Measurements from ENCODE around the gene SRRD.
A peak's percentile ranks its signal among the peaks of the same experiment; 100 is the strongest.

The SRRD gene

GRCh38 chr22:26484360-26484706 is 656 bp downstream of the SRRD start:
- no peak for DNase-seq

DNA sequence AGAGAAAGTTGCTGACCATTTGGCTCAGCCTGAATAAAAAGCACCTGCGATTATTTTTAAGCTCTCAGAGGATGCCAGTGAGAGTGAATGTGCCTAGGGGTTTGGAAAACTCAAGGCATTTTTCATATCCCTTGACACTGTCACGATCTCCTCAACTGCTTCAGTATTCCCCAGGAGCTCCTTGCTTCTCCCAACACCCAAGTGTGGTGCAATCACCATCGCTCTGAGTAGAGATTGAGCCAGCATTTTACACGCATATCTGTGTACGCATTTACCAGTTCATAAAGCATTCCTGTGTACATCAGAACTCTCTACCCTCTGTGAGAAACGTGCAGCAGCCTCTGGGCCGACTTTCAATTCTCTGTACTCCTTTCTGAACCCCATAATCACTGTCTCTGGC is 1.3 kb downstream of the SRRD start:
- no peak for DNase-seq

GRCh38 chr22:26485806-26486390 is 2.2 kb downstream of the SRRD start:
- no peak for DNase-seq

DNA sequence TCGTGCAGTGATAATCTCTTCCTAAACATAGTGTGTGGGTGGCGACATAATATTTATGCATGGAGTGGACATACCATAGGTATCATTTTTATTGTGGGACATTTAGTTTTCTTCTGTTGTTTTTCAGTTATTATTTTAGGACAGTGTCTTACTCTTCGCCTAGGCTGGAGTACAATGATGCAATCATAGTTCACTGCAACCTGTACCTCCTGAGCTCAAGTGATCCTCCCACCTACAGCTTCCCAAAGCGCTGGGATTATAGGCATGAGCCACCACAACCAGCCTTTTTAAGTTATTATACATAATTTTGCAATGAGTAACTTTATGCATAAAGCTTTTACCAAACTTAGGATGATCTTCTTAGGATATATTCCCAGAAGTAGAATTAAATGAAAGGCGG is 2.7 kb downstream of the SRRD start:
- no peak for DNase-seq

- no peak for DNase-seq
These were observed 4.3 kb downstream of the SRRD start for GRCh38 chr22:26487996-26488395.

DNA sequence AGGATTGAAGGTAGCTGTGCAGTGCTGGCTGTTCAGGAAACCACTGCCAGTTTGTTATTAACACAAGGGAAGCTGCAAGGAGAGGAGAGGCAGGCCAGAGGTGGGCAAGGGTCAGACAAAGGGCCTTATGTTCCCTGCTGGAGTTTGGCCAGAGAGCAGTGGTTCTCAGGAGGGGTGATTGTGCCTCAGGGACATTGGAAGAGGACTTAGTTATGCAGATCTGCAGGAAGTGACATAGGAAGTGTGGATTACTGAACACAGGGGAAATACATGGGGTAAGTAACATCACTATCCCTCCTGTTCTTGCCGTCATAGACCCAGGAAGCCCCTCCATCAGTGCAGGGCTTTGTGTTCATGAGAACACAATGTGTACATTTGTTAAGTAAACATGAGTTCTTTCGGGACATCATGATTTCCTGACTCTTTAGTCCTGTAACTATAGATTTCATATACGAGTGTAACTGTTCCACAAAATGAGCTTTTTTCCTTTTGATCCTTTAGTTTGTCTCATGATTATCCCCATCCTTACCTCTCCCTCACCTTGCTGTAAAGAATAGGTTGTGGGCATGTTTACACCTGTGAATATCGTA is 5.9 kb downstream of the SRRD start:
- DNase-seq: no peak

- no peak for DNase-seq
These were observed 8.5 kb downstream of the SRRD start for GRCh38 chr22:26492220-26492619.

- DNase-seq: no peak
These were observed 10.8 kb downstream of the SRRD start for GRCh38 chr22:26494506-26494905.

- no peak for DNase-seq
These were observed 12.8 kb downstream of the SRRD start for GRCh38 chr22:26496456-26496855.

DNA sequence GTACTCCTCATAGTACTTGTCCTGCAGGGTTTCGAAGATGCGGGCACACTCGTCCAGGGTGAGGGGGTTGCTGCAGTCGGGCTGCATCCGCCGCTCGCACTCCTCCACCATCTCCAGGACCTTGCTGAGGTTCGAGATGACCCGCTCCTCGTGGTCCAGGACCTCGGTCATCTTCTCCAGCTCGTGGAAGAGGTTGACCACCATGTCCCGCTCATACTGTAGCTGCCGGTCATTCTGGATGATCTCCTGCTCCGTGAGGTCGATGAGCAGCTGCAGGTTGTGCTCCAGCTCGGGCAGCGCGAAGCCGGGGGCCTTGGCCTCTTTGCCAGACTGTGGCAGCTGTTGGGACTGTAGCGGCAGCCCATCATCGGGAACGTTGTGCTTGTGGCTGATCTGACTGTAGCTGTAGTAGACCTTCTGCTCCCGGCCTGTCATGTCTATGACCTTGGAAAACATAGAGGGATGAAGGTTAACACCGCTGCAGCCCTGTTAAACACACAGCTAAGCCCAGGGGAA is 15.6 kb downstream of the SRRD start:
- DNase-seq: no peak

- no peak for DNase-seq
These were observed 18.3 kb downstream of the SRRD start for GRCh38 chr22:26501996-26502395.

DNA sequence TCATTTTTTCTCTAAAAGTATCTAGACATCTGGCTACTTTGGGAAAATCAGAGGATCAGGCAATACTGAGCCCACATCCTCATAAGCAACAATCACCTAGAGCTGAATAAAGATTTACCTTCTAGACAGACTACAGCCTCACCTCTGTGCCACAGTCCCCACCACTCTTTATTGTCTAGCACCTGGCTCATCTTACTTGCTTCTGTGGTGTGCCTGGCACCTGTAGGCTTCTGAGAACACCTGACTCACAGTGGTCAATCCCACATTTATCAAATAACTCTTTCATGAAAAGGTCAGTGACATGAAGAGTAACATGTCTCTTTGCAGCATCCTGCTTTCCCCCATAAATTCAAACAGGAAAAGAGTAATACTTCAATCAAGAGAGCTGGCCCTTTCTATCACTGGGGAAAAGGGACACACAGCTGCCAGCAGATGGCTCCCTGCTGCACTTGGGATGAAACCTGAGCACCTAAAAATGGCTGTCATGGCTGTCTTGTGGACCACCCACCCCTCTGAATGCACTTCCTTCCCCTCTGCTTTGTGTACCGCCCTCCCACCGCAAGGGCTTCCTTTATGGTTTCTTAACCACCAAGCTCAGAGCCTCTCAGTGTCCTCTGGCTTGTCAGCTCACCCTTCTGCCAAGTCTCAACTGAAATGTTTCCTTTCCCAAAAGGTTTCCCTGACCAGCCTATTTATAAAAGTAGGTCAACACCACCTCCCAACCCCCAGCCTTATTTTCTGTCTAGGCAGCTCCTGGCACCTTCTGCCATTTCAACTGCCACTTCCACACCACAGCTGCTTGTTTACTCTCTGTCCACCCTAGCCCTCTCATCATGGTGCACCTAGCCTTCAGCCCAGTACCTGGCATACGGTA is 19.2 kb downstream of the SRRD start:
- DNase-seq: peak; percentile 51

DNA sequence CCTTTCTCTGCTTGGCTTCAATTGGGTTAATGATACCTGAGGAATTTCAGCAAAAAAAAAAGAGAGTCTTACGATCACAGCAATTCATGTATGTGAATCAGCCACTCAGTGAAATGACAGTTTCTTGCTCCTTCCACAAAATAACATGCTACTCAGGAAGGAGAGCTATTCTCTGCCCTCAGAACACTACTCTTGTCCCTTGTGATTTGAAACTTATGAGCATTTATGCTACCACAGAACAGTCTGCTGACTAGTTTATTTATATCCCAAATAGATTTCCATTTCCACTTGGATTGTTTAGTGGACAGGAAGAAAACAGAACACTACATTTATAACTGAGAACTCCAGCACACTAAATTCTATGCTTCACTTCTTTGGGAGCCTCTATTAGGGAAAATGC is 20.1 kb downstream of the SRRD start:
- no peak for DNase-seq

GRCh38 chr22:26508148-26508547 is 24.5 kb downstream of the SRRD start:
- no peak for DNase-seq

DNA sequence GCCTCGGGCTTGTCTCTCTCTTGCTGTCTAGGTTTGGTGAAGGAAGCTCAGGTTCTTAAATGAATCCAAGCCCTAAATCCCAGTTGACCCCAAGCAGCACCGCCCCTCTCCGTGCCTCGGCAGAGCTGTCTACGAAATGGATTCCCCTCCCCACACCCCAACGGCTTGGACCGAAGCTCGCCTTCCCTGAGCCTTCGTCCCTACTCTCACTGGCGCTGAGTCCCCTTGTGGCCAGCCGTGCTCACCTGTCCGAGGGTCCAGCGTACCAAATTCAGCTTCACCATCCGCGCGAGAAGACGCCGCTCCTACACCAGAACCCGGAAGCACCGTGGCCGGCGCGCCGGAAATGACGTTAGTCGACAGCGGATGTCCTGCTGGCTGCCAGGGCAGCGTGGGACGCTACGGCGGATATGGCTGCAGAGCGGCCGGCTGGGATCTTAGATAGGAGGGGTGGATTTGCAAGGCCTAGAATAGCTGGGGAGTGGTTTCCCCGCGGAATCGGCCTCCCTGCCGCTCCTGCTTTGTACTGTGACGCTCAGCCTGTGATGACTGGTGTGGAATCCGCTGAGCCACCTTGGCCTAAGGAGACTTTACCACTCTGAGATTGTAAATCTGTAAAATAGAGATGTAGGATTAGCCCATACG is 28.6 kb downstream of the SRRD start, which contains the start of gene TFIP11:
Gene TFIP11, minus strand, starts transcription at position 325 of the 645 bp plus-strand sequence. CDS start 2,201 bp downstream, outside the sequence.
- peak; percentile 81 for DNase-seq

GRCh38 chr22:26513838-26514237 is 30.2 kb downstream of the SRRD start:
- no peak for DNase-seq

DNA sequence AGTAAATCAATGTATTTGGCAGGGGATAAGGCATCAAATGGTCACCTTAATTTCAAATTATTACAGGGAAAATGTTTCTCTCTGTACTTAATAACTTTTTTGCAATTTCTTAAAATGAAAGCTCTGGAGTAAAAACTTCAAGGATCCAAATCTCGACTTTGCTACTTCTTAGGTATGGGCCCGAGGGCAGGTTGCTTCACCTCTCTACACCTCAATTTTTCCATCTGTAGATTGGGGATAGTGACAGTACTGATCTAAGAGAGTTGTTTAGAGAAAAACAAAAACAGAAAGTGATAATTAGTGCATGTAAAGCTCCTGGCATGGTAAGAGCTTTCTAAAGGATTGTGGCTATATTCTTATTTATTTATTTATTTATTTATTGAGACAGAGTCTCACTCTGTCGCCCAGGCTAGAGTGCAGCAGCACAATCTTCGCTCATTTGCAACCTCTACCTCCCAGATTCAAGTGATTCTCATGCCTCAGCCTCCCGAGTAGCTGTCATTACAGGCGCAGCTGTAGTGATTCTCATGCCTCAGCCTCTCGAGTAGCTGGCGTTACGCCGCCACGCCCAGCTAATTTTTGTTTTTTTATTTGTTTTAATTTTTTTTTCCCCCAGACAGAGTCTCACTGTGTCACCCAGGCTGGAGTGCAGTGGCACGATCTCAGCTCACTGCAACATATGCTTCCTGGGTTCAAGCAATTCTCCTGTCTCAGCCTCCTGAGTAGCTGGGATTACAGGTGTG is 30.9 kb downstream of the SRRD start:
- no peak for DNase-seq

GRCh38 chr22:26515931-26516330 is 32.3 kb downstream of the SRRD start:
- DNase-seq: no peak

- no peak for DNase-seq
These were observed 32.8 kb downstream of the SRRD start for GRCh38 chr22:26516503-26516902.

GRCh38 chr22:26517429-26517828 is 33.8 kb downstream of the SRRD start:
- DNase-seq: no peak

GRCh38 chr22:26522012-26522411 is 38.3 kb downstream of the SRRD start:
- DNase-seq: no peak

- DNase-seq: no peak
These were observed 38.9 kb downstream of the SRRD start for GRCh38 chr22:26522592-26522991.

DNA sequence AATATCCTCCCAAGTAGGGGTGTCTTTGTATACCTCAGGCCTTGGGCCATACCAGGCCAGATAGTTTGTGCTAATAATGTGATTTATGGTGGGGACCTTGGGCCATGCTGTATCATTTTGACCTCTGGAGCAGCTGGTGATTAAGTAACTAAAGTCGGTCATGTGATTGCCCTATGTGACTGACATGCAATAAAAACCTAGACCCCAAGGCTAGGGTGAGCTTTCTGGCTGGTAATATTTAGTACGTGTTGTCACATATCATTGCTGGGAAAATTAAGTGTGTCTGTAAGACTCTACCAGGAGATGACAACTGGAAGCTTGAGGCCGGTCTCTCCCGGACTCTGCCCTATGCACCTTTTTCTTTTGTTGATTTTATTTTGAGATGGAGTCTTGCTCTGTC is 41.2 kb downstream of the SRRD start:
- no peak for DNase-seq

Data from NCI-H2029 (cell line).